KMS-11 (cell line): ENCODE results near the gene SMYD5.

Source experiments
- H2AFZ ChIP-seq: fragments of 200-600 bp; sonication (generic); 2 replicates; pipeline ENCODE4 v1.6.1; 2016; ENCODE audit warnings: antibody characterized with exemption, mixed run types, low read depth
- H3K27ac ChIP-seq: fragments of 200-600 bp; sonication (generic); 2 replicates; pipeline ENCODE4 v1.6.1; 2016; ENCODE audit warnings: mild to moderate bottlenecking, mixed run types
- H3K27me3 ChIP-seq: fragments of 200-600 bp; sonication (generic); 2 replicates; pipeline ENCODE4 v1.6.1; 2017; ENCODE audit warnings: mild to moderate bottlenecking, low read depth, mixed run types, moderate library complexity; ENCODE audit not compliant: insufficient read depth
- H3K36me3 ChIP-seq: fragments of 200-600 bp; sonication (generic); 2 replicates; pipeline ENCODE4 v1.6.1; 2017; ENCODE audit warnings: mild to moderate bottlenecking, mixed run types; ENCODE audit not compliant: insufficient read depth
- H3K4me1 ChIP-seq: fragments of 200-600 bp; sonication (generic); 2 replicates; pipeline ENCODE4 v1.6.1; 2016; ENCODE audit warnings: mild to moderate bottlenecking, low read depth, mixed run types; ENCODE audit not compliant: poor library complexity, severe bottlenecking
- H3K4me2 ChIP-seq: fragments of 200-600 bp; sonication (generic); 2 replicates; pipeline ENCODE4 v1.7.0; 2016; ENCODE audit warnings: mild to moderate bottlenecking, mixed run types
- H3K4me3 ChIP-seq: fragments of 200-600 bp; sonication (generic); IDR thresholded peaks from 2 replicates; pipeline ENCODE4 v1.6.1; 2017; ENCODE audit warnings: low read depth, low read length, mixed read lengths; ENCODE audit not compliant: insufficient read depth
- H3K79me2 ChIP-seq: fragments of 200-600 bp; sonication (generic); 2 replicates; pipeline ENCODE4 v1.6.1; 2016; ENCODE audit warnings: low read depth, mixed run types; ENCODE audit not compliant: insufficient read depth
- H3K9ac ChIP-seq: fragments of 200-600 bp; sonication (generic); 2 replicates; pipeline ENCODE4 v1.6.1; 2016; ENCODE audit warnings: mild to moderate bottlenecking, mixed run types
- H4K20me1 ChIP-seq: fragments of 200-600 bp; sonication (generic); 2 replicates; pipeline ENCODE4 v1.6.1; 2016; ENCODE audit warnings: mild to moderate bottlenecking, mixed run types; ENCODE audit not compliant: insufficient read depth
- CTCF ChIP-seq: fragments of 200-600 bp; sonication (generic); conservative IDR thresholded peaks from 2 replicates; pipeline ENCODE4 v1.6.1; 2017; ENCODE audit warnings: low read depth, mild to moderate bottlenecking, antibody characterized with exemption, low read length, moderate library complexity, mixed read lengths

The SMYD5 gene

GRCh38 chr2:73176205-73176880 lies 37.7 kb upstream of the SMYD5 start:
- no peak for TF ChIP-seq CTCF
- Histone ChIP-seq H3K79me2 (no peaks in the 10 kb centered on the region), H3K27me3 (peaks cover 7% of the 10 kb centered on the region; the same call in 1 of the 2 replicates), H2AFZ (peak overlapping the region; percentile 76), H4K20me1 (no peaks in the 10 kb centered on the region), H3K4me2 (peak overlapping the region; percentile 53), H3K4me1 (peaks cover 6% of the 10 kb centered on the region), H3K27ac (no peak overlapping the region), H3K9ac (no peak overlapping the region), H3K36me3 (no peaks in the 10 kb centered on the region), H3K4me3 (no peak overlapping the region)

- Histone ChIP-seq H3K27ac (no peak overlapping the region), H4K20me1 (no peaks in the 10 kb centered on the region), H3K36me3 (no peaks in the 10 kb centered on the region), H3K4me1 (peaks cover 6% of the 10 kb centered on the region), H3K9ac (peak overlapping the region; percentile 14; the same call in 1 of the 2 replicates), H2AFZ (peak overlapping the region; percentile 76), H3K27me3 (peaks cover 7% of the 10 kb centered on the region; the same call in 1 of the 2 replicates), H3K4me2 (peak overlapping the region; percentile 53), H3K4me3 (peak overlapping the region; percentile 75), H3K79me2 (no peaks in the 10 kb centered on the region)
- TF ChIP-seq CTCF, result peak; percentile 96
Measured at GRCh38 chr2:73176881-73177644, 37.0 kb upstream of the SMYD5 start.

- H3K4me1 ChIP-seq, result peaks cover 6% of the 10 kb centered on the region
- no peak overlapping the region for H3K27ac ChIP-seq
- peak; percentile 63 for TF ChIP-seq CTCF
- H3K9ac ChIP-seq, result no peak overlapping the region
- H3K4me3 ChIP-seq, result peak overlapping the region; percentile 32
- H2AFZ ChIP-seq, result peak overlapping the region; percentile 76
- no peaks in the 10 kb centered on the region for H3K36me3 ChIP-seq
- no peaks in the 10 kb centered on the region for H4K20me1 ChIP-seq
- H3K4me2 ChIP-seq, result peak overlapping the region; percentile 53
- no peaks in the 10 kb centered on the region for H3K79me2 ChIP-seq
- peaks cover 7% of the 10 kb centered on the region; the same call in 1 of the 2 replicates for H3K27me3 ChIP-seq
Measured at GRCh38 chr2:73177645-73178255, 36.3 kb upstream of the SMYD5 start.

- no peak overlapping the region for H3K9ac ChIP-seq
- H3K4me2 ChIP-seq, result no peak overlapping the region
- H3K27me3 ChIP-seq, result no peaks in the 10 kb centered on the region
- H2AFZ ChIP-seq, result no peak overlapping the region
- no peaks in the 10 kb centered on the region for H3K79me2 ChIP-seq
- no peaks in the 10 kb centered on the region for H4K20me1 ChIP-seq
- H3K27ac ChIP-seq, result no peak overlapping the region
- no peaks in the 10 kb centered on the region for H3K36me3 ChIP-seq
- TF ChIP-seq CTCF, result no peak
- no peaks in the 10 kb centered on the region for H3K4me1 ChIP-seq
- H3K4me3 ChIP-seq, result no peak overlapping the region
Measured at GRCh38 chr2:73185965-73186364, 28.1 kb upstream of the SMYD5 start.
